GM18858 (cell line): ENCODE results near the gene NAV2.
"Not testable (repeated sequence)": the region's sequence is repeated elsewhere in the genome, so short reads cannot be mapped to it uniquely, and the experiment has no call there.

Experiments
- ATAC-seq: cut with Tn5 transposase; IDR thresholded peaks from one replicate; pipeline ENCODE4 v1.9.1; 2021; ENCODE audit not compliant: unreplicated experiment

The NAV2 gene

GRCh38 chr11:19985111-19985510 is 272.5 kb downstream of the NAV2 start:
- ATAC-seq: no peak

GRCh38 chr11:19987331-19987801 is 274.7 kb downstream of the NAV2 start:
- ATAC-seq: no peak

- no peak for ATAC-seq
These were observed 276.0 kb downstream of the NAV2 start for GRCh38 chr11:19988598-19988997.

- ATAC-seq: no peak
These were observed 276.6 kb downstream of the NAV2 start for GRCh38 chr11:19989191-19989590.

- no peak for ATAC-seq
These were observed 279.5 kb downstream of the NAV2 start for GRCh38 chr11:19992162-19992561.

- no peak for ATAC-seq
These were observed 280.4 kb downstream of the NAV2 start for GRCh38 chr11:19992998-19993397.

GRCh38 chr11:19994672-19995071 is 282.0 kb downstream of the NAV2 start:
- no peak for ATAC-seq

- no peak for ATAC-seq
These were observed 282.5 kb downstream of the NAV2 start for GRCh38 chr11:19995145-19995544.

- no peak for ATAC-seq
These were observed 283.9 kb downstream of the NAV2 start for GRCh38 chr11:19996571-19996970.

GRCh38 chr11:20000022-20000350 is 287.3 kb downstream of the NAV2 start:
- ATAC-seq: no peak

GRCh38 chr11:20000351-20001134 is 287.9 kb downstream of the NAV2 start:
- ATAC-seq: no peak

GRCh38 chr11:20002312-20003216 is 289.9 kb downstream of the NAV2 start:
- no peak for ATAC-seq

GRCh38 chr11:20003351-20003750 is 290.7 kb downstream of the NAV2 start:
- ATAC-seq: no peak

- no peak for ATAC-seq
These were observed 292.2 kb downstream of the NAV2 start for GRCh38 chr11:20004866-20005265.

GRCh38 chr11:20005747-20006146 is 293.1 kb downstream of the NAV2 start:
- ATAC-seq: no peak

- ATAC-seq: not testable (repeated sequence)
These were observed 294.0 kb downstream of the NAV2 start for GRCh38 chr11:20006618-20007017.

- ATAC-seq: no peak
These were observed 294.7 kb downstream of the NAV2 start for GRCh38 chr11:20007386-20007785.

GRCh38 chr11:20008190-20008870 is 295.7 kb downstream of the NAV2 start:
- no peak for ATAC-seq

- no peak for ATAC-seq
These were observed 296.4 kb downstream of the NAV2 start for GRCh38 chr11:20008871-20009644.

- ATAC-seq: no peak
These were observed 297.7 kb downstream of the NAV2 start for GRCh38 chr11:20010156-20010850.
